ENCODE measurements around the gene FLNB. TPM values are rescaled to one million over a fixed set of nuclear protein-coding genes. Genes with fewer than 3 reads are reported as not detected.

FLNB gene
- total and polyA plus RNA-seq, 2 of the 13 experiments (the other 11 are each of a cell fraction or from before 2014, with no cell fraction given), result 106 to 130 TPM

- no peak for TF ChIP-seq FOXM1 (CRISPR knock-in tag; IDR thresholded peaks at IDR 0.05)
- TF ChIP-seq TBX3 (IDR thresholded peaks at IDR 0.05; ENCODE audit: borderline replicate concordance), result no peak
- no peak for TF ChIP-seq SSRP1 (CRISPR knock-in tag; IDR thresholded peaks at IDR 0.05)
- no peak for TF ChIP-seq HOXA7 (CRISPR knock-in tag; IDR thresholded peaks at IDR 0.05)
- 0 out of 2 replicates have a peak, but pooled peaks have one; percentile 17 for TF ChIP-seq ARNTL (CRISPR knock-in tag; IDR thresholded peaks at IDR 0.05)
- no peak for TF ChIP-seq ZNF781 (CRISPR knock-in tag; IDR thresholded peaks at IDR 0.05; ENCODE audit: borderline replicate concordance, not compliant biosample characterization)
- no peak for TF ChIP-seq ZNF354B (CRISPR knock-in tag; IDR thresholded peaks at IDR 0.05)
- no peak for TF ChIP-seq MBD4 (IDR thresholded peaks at IDR 0.05; ENCODE audit: borderline replicate concordance, low read length)
- no peak for TF ChIP-seq GFI1 (CRISPR knock-in tag; IDR thresholded peaks at IDR 0.05; ENCODE audit: borderline replicate concordance)
- no peak for TF ChIP-seq ZNF20 (CRISPR knock-in tag; IDR thresholded peaks at IDR 0.05)
- TF ChIP-seq ATAD3A (CRISPR knock-in tag; IDR thresholded peaks at IDR 0.05), result no peak
- TF ChIP-seq GTF3A (CRISPR knock-in tag; conservative IDR thresholded peaks at IDR 0.05), result no peak
- no peak for TF ChIP-seq ZSCAN30 (CRISPR knock-in tag; IDR thresholded peaks at IDR 0.05)
- no peak for TF ChIP-seq CENPBD1 (CRISPR knock-in tag; IDR thresholded peaks at IDR 0.05; ENCODE audit: borderline replicate concordance, low read depth)
- TF ChIP-seq PITX1 (CRISPR knock-in tag; IDR thresholded peaks at IDR 0.05), result peak; percentile 24; the same call in 1 of the 2 replicates
- 0 out of 2 replicates have a peak, but pooled peaks have one; percentile 39 for TF ChIP-seq FOXO4 (CRISPR knock-in tag; conservative IDR thresholded peaks at IDR 0.05)
- TF ChIP-seq MNT (IDR thresholded peaks at IDR 0.05), result no peak
- no peak for TF ChIP-seq UBTF (CRISPR knock-in tag; IDR thresholded peaks at IDR 0.05)
- no peak for TF ChIP-seq MED13 (CRISPR knock-in tag; IDR thresholded peaks at IDR 0.05)
- TF ChIP-seq GTF2F1 (IDR thresholded peaks at IDR 0.05; ENCODE audit: low read length), result no peak
- TF ChIP-seq ZFAT (CRISPR knock-in tag; conservative IDR thresholded peaks at IDR 0.05), result no peak
- no peak for TF ChIP-seq ZBTB39 (CRISPR knock-in tag; IDR thresholded peaks at IDR 0.05)
Measured at GRCh38 chr3:58111513-58112184, 103.4 kb downstream of the FLNB start (continued).
